HEK293 (cell line): ENCODE measurements around the gene ARAP1.

Source experiments
- CTCF ChIA-PET: fragments of 350-600 bp; formaldehyde crosslinking; extraction: SDS; loops from one replicate; lab custom pipeline; 2021; ENCODE audit warnings: antibody characterized with exemption; lab: Yijun Ruan, JAX
- POLR2A ChIA-PET: fragments of 300-600 bp; formaldehyde crosslinking; extraction: SDS; loops from one replicate; lab custom pipeline; 2020; ENCODE audit warnings: antibody characterized with exemption, inconsistent platforms; lab: Yijun Ruan, JAX
- H3K27ac ChIP-seq: fragments of 200-500 bp; sonication (Bioruptor generic); 2 replicates; pipeline ENCODE4 v1.5.1; 2014; ENCODE audit warnings: low read depth, low read length, control low read depth, inconsistent platforms; ENCODE audit errors: extremely low read depth
- H3K36me3 ChIP-seq, 2 experiments: fragments of 200-500 bp in 1 of 2; sonication (Bioruptor generic) in 1 of 2; 1 replicate in 1 of 2; 2 replicates in 1 of 2; pipeline ENCODE4 v1.5.1; 2014 to 2017; ENCODE audit warnings: inconsistent platforms in 2 of 2, low read length in 2 of 2; ENCODE audit not compliant: control insufficient read depth in 2 of 2, insufficient read depth in 1 of 2
- H3K4me1 ChIP-seq: fragments of 200-500 bp; sonication (Bioruptor generic); 2 replicates; pipeline ENCODE4 v1.5.1; 2014; ENCODE audit warnings: mild to moderate bottlenecking, low read length, inconsistent platforms; ENCODE audit not compliant: control insufficient read depth, insufficient read depth
- H3K4me3 ChIP-seq: 2 replicates; pipeline ENCODE4 v1.5.1; 2011; ENCODE audit warnings: low read depth, mild to moderate bottlenecking, control low read depth, low read length, moderate library complexity
- H3K9me3 ChIP-seq: fragments of 200-500 bp; sonication (Bioruptor generic); 2 replicates; pipeline ENCODE4 v1.5.1; 2014; ENCODE audit warnings: low read depth, low read length, inconsistent platforms; ENCODE audit not compliant: control insufficient read depth, insufficient read depth
- BCL11B ChIP-seq: fragments of 450-650 bp; formaldehyde crosslinking; IDR thresholded peaks from 2 replicates; pipeline ENCODE4 v1.5.1; 2016; ENCODE audit warnings: low read depth, missing biosample characterization, missing genetic modification characterization
- EGR2 ChIP-seq: fragments of 450-650 bp; formaldehyde crosslinking; IDR thresholded peaks from 2 replicates; pipeline ENCODE4 v1.5.1; 2016; ENCODE audit warnings: low read depth, missing biosample characterization, missing genetic modification characterization
- HIC1 ChIP-seq: fragments of 450-650 bp; formaldehyde crosslinking; IDR thresholded peaks from 2 replicates; pipeline ENCODE4 v1.5.1; 2016; ENCODE audit warnings: missing biosample characterization, missing genetic modification characterization
- HOXA7 ChIP-seq: sonication (generic); formaldehyde crosslinking; IDR thresholded peaks from 2 replicates; pipeline ENCODE4 v1.8.1; 2022; ENCODE audit warnings: missing genetic modification reagents, borderline replicate concordance
- KLF17 ChIP-seq: fragments of 450-650 bp; formaldehyde crosslinking; IDR thresholded peaks from 2 replicates; pipeline ENCODE4 v1.5.1; 2016; ENCODE audit warnings: missing biosample characterization, missing genetic modification characterization
- KLF9 ChIP-seq: fragments of 450-650 bp; formaldehyde crosslinking; IDR thresholded peaks from 2 replicates; pipeline ENCODE4 v1.5.1; 2016; ENCODE audit warnings: missing biosample characterization, missing genetic modification characterization, low read depth
- MZF1 ChIP-seq: fragments of 450-650 bp; formaldehyde crosslinking; IDR thresholded peaks from 2 replicates; pipeline ENCODE4 v1.5.1; 2017; ENCODE audit warnings: missing biosample characterization, missing genetic modification characterization, borderline replicate concordance
- PRDM10 ChIP-seq: fragments of 450-650 bp; formaldehyde crosslinking; IDR thresholded peaks from 2 replicates; pipeline ENCODE4 v1.5.1; 2016; ENCODE audit warnings: missing biosample characterization, missing genetic modification characterization
- REPIN1 ChIP-seq: fragments of 450-650 bp; formaldehyde crosslinking; IDR thresholded peaks from 2 replicates; pipeline ENCODE4 v1.5.1; 2017; ENCODE audit warnings: missing biosample characterization, missing genetic modification characterization, low read depth
- SALL2 ChIP-seq: fragments of 450-650 bp; formaldehyde crosslinking; IDR thresholded peaks from 2 replicates; pipeline ENCODE4 v1.5.0; 2017; ENCODE audit warnings: missing biosample characterization, mild to moderate bottlenecking, missing genetic modification characterization, borderline replicate concordance
- SCRT2 ChIP-seq: fragments of 450-650 bp; formaldehyde crosslinking; IDR thresholded peaks from 2 replicates; pipeline ENCODE4 v1.5.1; 2016; ENCODE audit warnings: missing biosample characterization, missing genetic modification characterization
- TRIM28 ChIP-seq: IDR thresholded peaks from 2 replicates; pipeline ENCODE4 v1.6.1; 2011; ENCODE audit warnings: low read length, control low read depth, borderline replicate concordance
- ZFP41 ChIP-seq: fragments of 450-650 bp; formaldehyde crosslinking; IDR thresholded peaks from 2 replicates; pipeline ENCODE4 v1.5.1; 2016; ENCODE audit warnings: missing biosample characterization, missing genetic modification characterization, borderline replicate concordance
- ZFP69B ChIP-seq: fragments of 450-650 bp; formaldehyde crosslinking; IDR thresholded peaks from 2 replicates; pipeline ENCODE4 v1.5.1; 2016; ENCODE audit warnings: missing biosample characterization, missing genetic modification characterization
- ZNF16 ChIP-seq: fragments of 450-650 bp; formaldehyde crosslinking; IDR thresholded peaks from 2 replicates; pipeline ENCODE4 v1.5.1; 2016; ENCODE audit warnings: low read depth, missing biosample characterization, missing genetic modification characterization
- ZNF211 ChIP-seq: fragments of 450-650 bp; formaldehyde crosslinking; IDR thresholded peaks from 2 replicates; pipeline ENCODE4 v1.5.1; 2016; ENCODE audit warnings: low read depth, missing biosample characterization, missing genetic modification characterization
- ZNF24 ChIP-seq: fragments of 450-650 bp; formaldehyde crosslinking; IDR thresholded peaks from 2 replicates; pipeline ENCODE4 v1.5.1; 2016; ENCODE audit warnings: missing biosample characterization, missing genetic modification characterization
- ZNF350 ChIP-seq: fragments of 450-650 bp; formaldehyde crosslinking; IDR thresholded peaks from 2 replicates; pipeline ENCODE4 v1.5.0; 2017; ENCODE audit warnings: missing biosample characterization, mild to moderate bottlenecking, missing genetic modification characterization
- ZNF426 ChIP-seq: fragments of 450-650 bp; formaldehyde crosslinking; IDR thresholded peaks from 2 replicates; pipeline ENCODE4 v1.5.1; 2017; ENCODE audit warnings: missing biosample characterization, missing genetic modification characterization, mild to moderate bottlenecking, inconsistent platforms, moderate library complexity
- ZNF48 ChIP-seq: fragments of 450-650 bp; formaldehyde crosslinking; IDR thresholded peaks from 2 replicates; pipeline ENCODE4 v1.5.1; 2016; ENCODE audit warnings: missing biosample characterization, missing genetic modification characterization
- ZNF555 ChIP-seq: fragments of 450-650 bp; formaldehyde crosslinking; conservative IDR thresholded peaks from 2 replicates; pipeline ENCODE4 v1.5.1; 2017; ENCODE audit warnings: missing biosample characterization, mild to moderate bottlenecking, missing genetic modification characterization, inconsistent platforms
- ZNF596 ChIP-seq: fragments of 450-650 bp; IDR thresholded peaks from 2 replicates; pipeline ENCODE4 v1.5.0; 2018; ENCODE audit warnings: missing biosample characterization, mild to moderate bottlenecking, missing genetic modification characterization, moderate library complexity
- ZNF623 ChIP-seq: fragments of 450-650 bp; formaldehyde crosslinking; IDR thresholded peaks from 2 replicates; pipeline ENCODE4 v1.5.1; 2016; ENCODE audit warnings: missing biosample characterization, missing genetic modification characterization
- ZNF624 ChIP-seq: fragments of 450-650 bp; formaldehyde crosslinking; IDR thresholded peaks from 2 replicates; pipeline ENCODE4 v1.5.1; 2017; ENCODE audit warnings: missing biosample characterization, missing genetic modification characterization
- ZNF747 ChIP-seq: fragments of 450-650 bp; formaldehyde crosslinking; IDR thresholded peaks from 2 replicates; pipeline ENCODE4 v1.5.1; 2016; ENCODE audit warnings: missing biosample characterization, missing genetic modification characterization
- ZSCAN16 ChIP-seq: fragments of 450-650 bp; formaldehyde crosslinking; IDR thresholded peaks from 2 replicates; pipeline ENCODE4 v1.5.1; 2016; ENCODE audit warnings: missing biosample characterization, missing genetic modification characterization

The ARAP1 gene

GRCh38 chr11:72646472-72646871, 105.7 kb downstream of the ARAP1 start:
- Histone ChIP-seq H3K36me3 (no peaks in the 10 kb centered on the region), H3K9me3 (no peaks in the 10 kb centered on the region), H3K4me1 (no peaks in the 10 kb centered on the region), H3K27ac (no peak overlapping the region), H3K4me3 (no peak overlapping the region)
- ChIA-PET CTCF (interaction anchor here (0.5 to 5.6 kb wide), 4 partner anchors 57 to 126 kb away, joined by 3 to 47 read pairs (median 3); no protein-coding TSS in a partner anchor), POLR2A (no interaction called here)
- TF ChIP-seq SCRT2 (tag by site-specific recombination) (0 out of 2 replicates have a peak, but pooled peaks have one; percentile 23), ZNF747 (tag by site-specific recombination) (no peak)

- Histone ChIP-seq H3K9me3 (no peaks in the 10 kb centered on the region), H3K4me3 (no peak overlapping the region), H3K36me3 (no peaks in the 10 kb centered on the region), H3K4me1 (no peaks in the 10 kb centered on the region), H3K27ac (no peak overlapping the region)
- ChIA-PET POLR2A (no interaction called here), CTCF (interaction anchor here (0.5 to 5.6 kb wide), 2 partner anchors 58 to 125 kb away, joined by 3 to 47 read pairs; no protein-coding TSS in a partner anchor)
- no peak for TF ChIP-seq ZNF624 (tag by site-specific recombination)
- no peak for TF ChIP-seq EGR2 (tag by site-specific recombination)
- TF ChIP-seq ZNF24 (tag by site-specific recombination) = no peak
- TF ChIP-seq ZNF350 (tag by site-specific recombination) = no peak
- TF ChIP-seq MZF1 (tag by site-specific recombination) = no peak
- no peak for TF ChIP-seq HOXA7 (CRISPR knock-in tag)
- no peak for TF ChIP-seq ZNF623 (tag by site-specific recombination)
- TF ChIP-seq SALL2 = no peak
- TF ChIP-seq BCL11B (tag by site-specific recombination) = no peak
- no peak for TF ChIP-seq REPIN1
- TF ChIP-seq KLF17 (tag by site-specific recombination) = no peak
- no peak for TF ChIP-seq ZNF48
- no peak for TF ChIP-seq ZNF596 (tag by site-specific recombination)
- no peak for TF ChIP-seq ZFP41 (tag by site-specific recombination)
- no peak for TF ChIP-seq ZSCAN16 (tag by site-specific recombination)
- TF ChIP-seq ZNF211 = no peak
- TF ChIP-seq TRIM28 = no peak
- no peak for TF ChIP-seq ZNF426 (tag by site-specific recombination)
These were observed 106.2 kb downstream of the ARAP1 start for GRCh38 chr11:72646024-72646423.

- POLR2A ChIA-PET = no interaction called here
- Histone ChIP-seq H3K27ac (no peak overlapping the region), H3K36me3 (no peaks in the 10 kb centered on the region), H3K9me3 (no peaks in the 10 kb centered on the region), H3K4me3 (no peak overlapping the region), H3K4me1 (no peaks in the 10 kb centered on the region)
- CTCF ChIA-PET = interaction anchor here (0.6 to 5.6 kb wide), 13 partner anchors 9 to 276 kb away, joined by 3 to 47 read pairs (median 4); no protein-coding TSS in a partner anchor
- TF ChIP-seq ZNF555 (tag by site-specific recombination) = no peak
- no peak for TF ChIP-seq KLF9 (tag by site-specific recombination)
- TF ChIP-seq HIC1 = peak; percentile 54; the same call in 1 of the 2 replicates
- TF ChIP-seq PRDM10 (tag by site-specific recombination) = peak; percentile 62
- peak; percentile 79 for TF ChIP-seq ZNF16 (tag by site-specific recombination)
- TF ChIP-seq ZFP69B (tag by site-specific recombination) = no peak
These were observed 108.7 kb downstream of the ARAP1 start for GRCh38 chr11:72643547-72643946.
